Measurements from ENCODE around the gene TAGLN. TPM values are rescaled to one million over a fixed set of nuclear protein-coding genes. Genes with fewer than 3 reads are reported as not detected.
"Not testable (repeated sequence)": the region's sequence is repeated elsewhere in the genome, so short reads cannot be mapped to it uniquely, and the experiment has no call there.

The TAGLN gene
- total and polyA plus RNA-seq, 2 experiments from 2014 or later, result 1,454 to 2,613 TPM

DNA sequence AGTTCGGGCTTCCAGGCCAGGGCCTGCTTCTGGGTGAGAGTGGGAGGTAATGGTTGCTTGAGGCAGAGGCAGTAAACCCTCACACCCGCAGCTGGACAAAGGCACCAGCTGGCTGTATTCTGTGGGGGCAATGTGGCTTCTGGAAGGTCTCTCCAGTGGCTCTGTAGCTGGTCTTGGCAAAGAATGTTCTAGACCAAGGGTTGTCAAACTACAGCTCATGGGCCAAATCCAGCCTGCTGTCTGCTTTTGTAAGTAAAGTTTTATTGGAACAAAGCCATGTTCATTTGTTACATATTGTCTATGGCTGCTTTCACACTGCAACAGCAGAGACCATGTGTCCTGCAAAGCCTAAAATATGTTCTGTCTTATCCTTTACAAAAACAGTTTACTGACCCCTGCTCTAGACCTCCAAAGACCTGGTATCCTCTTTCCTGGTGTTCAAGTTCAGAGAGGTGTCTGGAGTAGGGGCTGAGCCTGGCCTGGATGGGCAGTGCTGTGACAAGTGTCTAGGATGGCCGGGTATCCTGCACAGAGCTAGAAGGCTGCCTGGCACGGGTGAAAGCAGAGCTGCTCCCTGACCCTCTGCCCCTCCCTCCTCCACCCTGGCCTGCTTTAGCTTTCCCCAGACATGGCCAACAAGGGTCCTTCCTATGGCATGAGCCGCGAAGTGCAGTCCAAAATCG lies 3.4 kb downstream of the TAGLN start:
- Histone ChIP-seq H3K9me3 (ENCODE audit: low read depth) (no peaks in the 10 kb centered on the region), H3K4me2 (ENCODE audit: unreplicated experiment) (peak overlapping the region; percentile 78), H3K9ac (peak overlapping the region; percentile 79), H3K9me2 (ENCODE audit: insufficient read depth) (no peaks in the 10 kb centered on the region), H3K27ac (peak overlapping the region; percentile 27), H3F3A (ENCODE audit: insufficient read depth) (peaks cover 52% of the 10 kb centered on the region), H3K4me1 (ENCODE audit: insufficient read depth) (peaks cover 34% of the 10 kb centered on the region), H4K20me1 (ENCODE audit: insufficient read depth) (0 out of 2 replicates have a peak, but pooled peaks cover 2% of the 10 kb centered on the region), H3K36me3 (ENCODE audit: low read depth) (peaks cover 12% of the 10 kb centered on the region), H3K27me3 (replicated peaks; ENCODE audit: insufficient read depth) (no peaks in the 10 kb centered on the region), H2AFZ (no peak overlapping the region), H3K79me2 (ENCODE audit: insufficient read depth) (peaks cover 75% of the 10 kb centered on the region), H3K4me3 (peak overlapping the region; percentile 87)
- TF ChIP-seq EZH2phosphoT487 (IDR thresholded peaks at IDR 0.05; ENCODE audit: insufficient read depth, low read depth) (no peak), EZH2 (IDR thresholded peaks at IDR 0.05; ENCODE audit: insufficient read depth, poor library complexity, severe bottlenecking) (no peak)
- peak; percentile 33 for DNase-seq
- WGBS, 2 experiments (ENCODE audit: low coverage in 1 of 2, low lambda C conversion rate in 2 of 2, missing lambda C conversion rate in 2 of 2), result 77 to 80% methylated on average over 7 of the region's 7 CpGs
- in situ Hi-C loops (cut with MboI), result no loop called here

DNA sequence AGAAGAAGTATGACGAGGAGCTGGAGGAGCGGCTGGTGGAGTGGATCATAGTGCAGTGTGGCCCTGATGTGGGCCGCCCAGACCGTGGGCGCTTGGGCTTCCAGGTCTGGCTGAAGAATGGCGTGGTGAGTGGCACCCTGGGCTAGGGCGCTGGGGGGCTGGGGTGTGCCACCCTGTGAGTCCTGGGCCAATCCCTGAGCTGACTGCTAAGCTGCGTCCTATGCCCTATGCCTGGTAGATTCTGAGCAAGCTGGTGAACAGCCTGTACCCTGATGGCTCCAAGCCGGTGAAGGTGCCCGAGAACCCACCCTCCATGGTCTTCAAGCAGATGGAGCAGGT lies 3.9 kb downstream of the TAGLN start:
- H4K20me1 ChIP-seq (ENCODE audit: insufficient read depth), result 0 out of 2 replicates have a peak, but pooled peaks cover 2% of the 10 kb centered on the region
- peak overlapping the region; percentile 78 for H3K4me2 ChIP-seq (ENCODE audit: unreplicated experiment)
- DNase-seq, result no peak
- H3K36me3 ChIP-seq (ENCODE audit: low read depth), result peaks cover 12% of the 10 kb centered on the region
- H3K9me3 ChIP-seq (ENCODE audit: low read depth), result no peaks in the 10 kb centered on the region
- H3K4me3 ChIP-seq, result peak overlapping the region; percentile 87
- no peak overlapping the region for H3K27ac ChIP-seq
- peaks cover 69% of the 10 kb centered on the region for H3K79me2 ChIP-seq (ENCODE audit: insufficient read depth)
- H3F3A ChIP-seq (ENCODE audit: insufficient read depth), result peaks cover 52% of the 10 kb centered on the region
- no peak overlapping the region for H3K9ac ChIP-seq
- no peaks in the 10 kb centered on the region for H3K27me3 ChIP-seq (replicated peaks; ENCODE audit: insufficient read depth)
- TF ChIP-seq EZH2 (IDR thresholded peaks at IDR 0.05; ENCODE audit: insufficient read depth, poor library complexity, severe bottlenecking) (no peak), EZH2phosphoT487 (IDR thresholded peaks at IDR 0.05; ENCODE audit: insufficient read depth, low read depth) (no peak)
- in situ Hi-C loops (cut with MboI), result no loop called here
- peaks cover 32% of the 10 kb centered on the region for H3K4me1 ChIP-seq (ENCODE audit: insufficient read depth)
- no peaks in the 10 kb centered on the region for H3K9me2 ChIP-seq (ENCODE audit: insufficient read depth)
- no peak overlapping the region for H2AFZ ChIP-seq
- 91 to 96% methylated on average over 9 to 10 of the region's 10 CpGs for WGBS, 2 experiments (ENCODE audit: low coverage in 1 of 2, low lambda C conversion rate in 2 of 2, missing lambda C conversion rate in 2 of 2)

DNA sequence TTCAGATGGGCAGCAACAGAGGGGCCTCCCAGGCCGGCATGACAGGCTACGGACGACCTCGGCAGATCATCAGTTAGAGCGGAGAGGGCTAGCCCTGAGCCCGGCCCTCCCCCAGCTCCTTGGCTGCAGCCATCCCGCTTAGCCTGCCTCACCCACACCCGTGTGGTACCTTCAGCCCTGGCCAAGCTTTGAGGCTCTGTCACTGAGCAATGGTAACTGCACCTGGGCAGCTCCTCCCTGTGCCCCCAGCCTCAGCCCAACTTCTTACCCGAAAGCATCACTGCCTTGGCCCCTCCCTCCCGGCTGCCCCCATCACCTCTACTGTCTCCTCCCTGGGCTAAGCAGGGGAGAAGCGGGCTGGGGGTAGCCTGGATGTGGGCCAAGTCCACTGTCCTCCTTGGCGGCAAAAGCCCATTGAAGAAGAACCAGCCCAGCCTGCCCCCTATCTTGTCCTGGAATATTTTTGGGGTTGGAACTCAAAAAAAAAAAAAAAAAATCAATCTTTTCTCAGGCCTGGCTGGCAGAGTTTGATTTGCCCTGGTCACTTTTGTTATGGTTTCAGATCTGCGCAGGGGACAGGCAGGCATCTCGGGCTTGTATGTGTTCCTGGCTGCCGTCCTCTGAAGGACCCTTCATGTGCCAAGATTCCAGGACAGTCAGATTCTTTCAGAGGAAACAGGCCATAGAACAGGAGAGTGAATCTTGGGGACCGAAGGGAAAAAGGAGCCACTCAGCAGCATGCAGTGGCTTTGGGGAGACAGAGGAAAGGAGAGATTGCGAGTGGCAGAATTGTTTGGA lies 5.3 kb downstream of the TAGLN start:
- TF ChIP-seq EZH2phosphoT487 (IDR thresholded peaks at IDR 0.05; ENCODE audit: insufficient read depth, low read depth) (no peak), EZH2 (IDR thresholded peaks at IDR 0.05; ENCODE audit: insufficient read depth, poor library complexity, severe bottlenecking) (no peak)
- Histone ChIP-seq H3K27me3 (replicated peaks; ENCODE audit: insufficient read depth) (no peaks in the 10 kb centered on the region), H3K4me1 (ENCODE audit: insufficient read depth) (peaks cover 24% of the 10 kb centered on the region), H3K27ac (no peak overlapping the region; the same call in 1 of the 2 replicates), H3K4me3 (no peak overlapping the region), H3K36me3 (ENCODE audit: low read depth) (peaks cover 12% of the 10 kb centered on the region), H2AFZ (no peak overlapping the region), H3K9me2 (ENCODE audit: insufficient read depth) (no peaks in the 10 kb centered on the region), H4K20me1 (ENCODE audit: insufficient read depth) (0 out of 2 replicates have a peak, but pooled peaks cover 2% of the 10 kb centered on the region), H3K79me2 (ENCODE audit: insufficient read depth) (peaks cover 55% of the 10 kb centered on the region), H3K9me3 (ENCODE audit: low read depth) (no peaks in the 10 kb centered on the region), H3F3A (ENCODE audit: insufficient read depth) (peaks cover 55% of the 10 kb centered on the region), H3K4me2 (ENCODE audit: unreplicated experiment) (no peak overlapping the region), H3K9ac (no peak overlapping the region)
- 85 to 95% methylated on average over 14 to 17 of the region's 17 CpGs for WGBS, 2 experiments (ENCODE audit: low coverage in 1 of 2, low lambda C conversion rate in 2 of 2, missing lambda C conversion rate in 2 of 2)
- in situ Hi-C loops (cut with MboI), result no loop called here
- DNase-seq, result no peak

DNA sequence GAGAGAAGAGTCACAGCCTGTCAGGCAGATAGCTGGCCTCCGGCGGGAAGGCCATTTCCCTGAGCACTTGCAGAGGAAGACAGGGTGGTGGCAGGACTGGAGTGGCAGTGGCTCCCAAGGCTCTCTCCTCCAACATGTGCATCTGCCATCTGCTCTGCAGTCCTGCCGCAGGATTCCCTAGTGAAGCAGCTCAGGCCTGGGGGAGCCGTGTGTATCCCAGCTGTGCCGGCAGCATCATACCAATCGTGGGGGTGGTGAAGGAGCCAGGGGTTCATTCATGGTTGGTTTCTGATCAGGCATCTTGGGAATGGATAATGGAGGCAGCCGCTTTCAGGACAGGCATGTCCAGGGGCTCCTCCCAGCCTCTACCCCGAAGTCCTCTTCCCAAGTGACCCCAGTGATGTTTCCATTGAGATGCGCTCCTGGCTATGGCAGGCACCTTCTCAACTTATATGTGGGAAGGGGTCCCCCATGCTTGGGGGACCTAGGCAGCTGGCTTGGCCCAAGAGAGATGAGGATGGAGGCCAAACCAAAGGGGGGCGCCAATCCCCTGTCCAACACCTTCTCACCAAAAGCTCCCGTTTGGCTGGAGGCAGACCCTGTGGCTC lies 6.1 kb downstream of the TAGLN start:
- no peak overlapping the region for H3K4me3 ChIP-seq
- H3K9me3 ChIP-seq (ENCODE audit: low read depth), result no peaks in the 10 kb centered on the region
- 0 out of 2 replicates have a peak, but pooled peaks cover 2% of the 10 kb centered on the region for H4K20me1 ChIP-seq (ENCODE audit: insufficient read depth)
- H3K4me2 ChIP-seq (ENCODE audit: unreplicated experiment), result no peak overlapping the region
- in situ Hi-C loops (cut with MboI), result no loop called here
- no peak for TF ChIP-seq EZH2 (IDR thresholded peaks at IDR 0.05; ENCODE audit: insufficient read depth, poor library complexity, severe bottlenecking)
- no peak for TF ChIP-seq EZH2phosphoT487 (IDR thresholded peaks at IDR 0.05; ENCODE audit: insufficient read depth, low read depth)
- DNase-seq, result no peak
- peaks cover 59% of the 10 kb centered on the region for H3F3A ChIP-seq (ENCODE audit: insufficient read depth)
- H3K36me3 ChIP-seq (ENCODE audit: low read depth), result peaks cover 12% of the 10 kb centered on the region
- peak overlapping the region; percentile 18; the same call in 1 of the 2 replicates for H3K27ac ChIP-seq
- no peaks in the 10 kb centered on the region for H3K27me3 ChIP-seq (replicated peaks; ENCODE audit: insufficient read depth)
- no peak overlapping the region for H2AFZ ChIP-seq
- WGBS, 2 experiments (ENCODE audit: low coverage in 1 of 2, low lambda C conversion rate in 2 of 2, missing lambda C conversion rate in 2 of 2), result 91 to 94% methylated on average over 11 of the region's 11 CpGs
- peaks cover 24% of the 10 kb centered on the region for H3K4me1 ChIP-seq (ENCODE audit: insufficient read depth)
- no peak overlapping the region for H3K9ac ChIP-seq
- H3K79me2 ChIP-seq (ENCODE audit: insufficient read depth), result peaks cover 47% of the 10 kb centered on the region
- H3K9me2 ChIP-seq (ENCODE audit: insufficient read depth), result no peaks in the 10 kb centered on the region

DNA sequence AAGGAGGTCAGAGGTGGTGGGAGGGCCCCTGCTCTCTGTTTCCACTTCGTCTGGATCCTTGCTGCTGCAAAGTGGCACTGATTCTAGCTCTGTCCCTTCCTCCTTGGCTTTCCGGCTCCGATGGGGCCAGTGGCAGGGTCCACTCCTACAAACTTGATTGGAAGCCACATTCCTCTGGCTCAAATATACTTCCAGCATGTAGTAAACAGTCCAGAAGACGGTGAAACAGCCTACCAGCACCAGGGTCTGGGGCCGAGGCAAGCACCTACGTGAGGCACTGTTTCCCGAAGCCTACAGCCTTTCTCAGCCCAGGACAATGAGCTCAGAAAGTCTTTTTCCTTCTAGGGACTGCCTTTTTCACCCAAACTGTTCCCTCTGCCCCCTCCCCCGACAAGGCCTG lies 6.9 kb downstream of the TAGLN start:
- H3K9me2 ChIP-seq (ENCODE audit: insufficient read depth); H3K27me3 ChIP-seq (replicated peaks; ENCODE audit: insufficient read depth); DNase-seq; H3K9ac ChIP-seq; H3K4me3 ChIP-seq; in situ Hi-C loops (cut with MboI); H2AFZ ChIP-seq; H3K27ac ChIP-seq; H3K9me3 ChIP-seq (ENCODE audit: low read depth); H3K4me2 ChIP-seq (ENCODE audit: unreplicated experiment); H4K20me1 ChIP-seq (ENCODE audit: insufficient read depth): not testable (repeated sequence)
- WGBS, 2 experiments (ENCODE audit: low coverage in 1 of 2, low lambda C conversion rate in 2 of 2, missing lambda C conversion rate in 2 of 2), result 92 to 96% methylated on average over 7 to 8 of the region's 8 CpGs
- Histone ChIP-seq H3F3A (ENCODE audit: insufficient read depth) (peaks cover 58% of the 10 kb centered on the region), H3K36me3 (ENCODE audit: low read depth) (peaks cover 12% of the 10 kb centered on the region), H3K4me1 (ENCODE audit: insufficient read depth) (peaks cover 21% of the 10 kb centered on the region), H3K79me2 (ENCODE audit: insufficient read depth) (peaks cover 39% of the 10 kb centered on the region)

DNA sequence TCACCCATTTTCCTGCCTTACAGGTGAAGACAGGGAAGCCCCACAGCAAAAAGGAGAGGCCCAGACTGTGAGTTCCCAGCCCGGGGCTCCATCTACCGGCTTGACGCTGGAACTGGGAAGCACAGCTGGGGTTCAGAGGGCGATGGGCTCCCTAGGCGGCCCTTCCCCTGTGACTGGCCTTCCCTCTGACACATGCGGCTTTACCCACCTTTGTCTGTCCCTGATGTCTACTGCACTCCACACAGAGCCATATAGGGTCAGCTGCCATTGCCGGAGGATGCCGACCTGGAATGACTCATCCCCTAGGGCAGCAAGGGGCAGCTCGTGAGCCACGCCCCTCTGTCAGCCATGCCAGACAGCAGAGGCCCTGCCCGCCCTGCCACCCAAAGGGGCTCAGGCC lies 7.7 kb downstream of the TAGLN start:
- in situ Hi-C loops (cut with MboI); H3K4me2 ChIP-seq (ENCODE audit: unreplicated experiment); H3K9me3 ChIP-seq (ENCODE audit: low read depth); DNase-seq; H2AFZ ChIP-seq; H3K9ac ChIP-seq; H3K4me3 ChIP-seq; H3K9me2 ChIP-seq (ENCODE audit: insufficient read depth); H3K27ac ChIP-seq; H3K27me3 ChIP-seq (replicated peaks; ENCODE audit: insufficient read depth); H4K20me1 ChIP-seq (ENCODE audit: insufficient read depth): not testable (repeated sequence)
- H3K4me1 ChIP-seq (ENCODE audit: insufficient read depth), result peaks cover 14% of the 10 kb centered on the region
- 96 to 98% methylated on average over 6 of the region's 11 CpGs for WGBS, 2 experiments (ENCODE audit: low coverage in 1 of 2, low lambda C conversion rate in 2 of 2, missing lambda C conversion rate in 2 of 2)
- H3K79me2 ChIP-seq (ENCODE audit: insufficient read depth), result peaks cover 31% of the 10 kb centered on the region
- H3K36me3 ChIP-seq (ENCODE audit: low read depth), result peaks cover 12% of the 10 kb centered on the region
- H3F3A ChIP-seq (ENCODE audit: insufficient read depth), result peaks cover 62% of the 10 kb centered on the region
